OCI-LY7 (cell line): ENCODE measurements around the gene FMO4. TPM values are rescaled to one million over a fixed set of nuclear protein-coding genes. Genes with fewer than 3 reads are reported as not detected.
"Not testable (repeated sequence)": the region's sequence is repeated elsewhere in the genome, so short reads cannot be mapped to it uniquely, and the experiment has no call there.

Source experiments
- BruUV-seq: library from RNA; stranded (reverse); fragments of 400-500 nt; replicated peaks from 2 replicates; lab custom pipeline; 2021; lab: Mats Ljungman, UMichigan
- CTCF ChIA-PET: fragments of 300-600 bp; sonication (Branson Sonifier 250); formaldehyde crosslinking; loops from one replicate; lab custom pipeline; 2022; ENCODE audit warnings: antibody characterized with exemption; ENCODE audit not compliant: unreplicated experiment; lab: Charles Lee
- POLR2A ChIA-PET: fragments of 300-600 bp; sonication (Branson Sonifier 250); formaldehyde crosslinking; loops from one replicate; lab custom pipeline; 2022; ENCODE audit warnings: antibody characterized with exemption; lab: Charles Lee
- DNase-seq: peaks from one replicate; pipeline ENCODE4 v3.0.0-alpha.2; 2015; ENCODE audit warnings: low spot score
- H2AFZ ChIP-seq: fragments of 200-600 bp; sonication (generic), shearing (Covaris generic); 2 replicates; pipeline ENCODE4 v1.6.1; 2014; ENCODE audit warnings: mild to moderate bottlenecking, antibody characterized with exemption, low read length, moderate library complexity
- H3K27ac ChIP-seq: fragments of 200-600 bp; sonication (generic); 2 replicates; pipeline ENCODE4 v1.5.1; 2014; ENCODE audit warnings: mixed run types, low read depth, mild to moderate bottlenecking, moderate library complexity, low read length, inconsistent platforms; ENCODE audit not compliant: poor library complexity, severe bottlenecking
- H3K36me3 ChIP-seq: fragments of 200-600 bp; sonication (generic); 2 replicates; pipeline ENCODE4 v1.6.1; 2014; ENCODE audit warnings: mild to moderate bottlenecking, antibody characterized with exemption, low read length, moderate library complexity, mixed read lengths; ENCODE audit not compliant: insufficient read depth
- H3K4me1 ChIP-seq: fragments of 200-600 bp; sonication (generic); 2 replicates; pipeline ENCODE4 v1.5.1; 2014; ENCODE audit warnings: mild to moderate bottlenecking, low read length; ENCODE audit not compliant: insufficient read depth, poor library complexity, severe bottlenecking
- H3K4me2 ChIP-seq: fragments of 200-600 bp; sonication (generic); 2 replicates; pipeline ENCODE4 v1.6.1; 2014; ENCODE audit warnings: mild to moderate bottlenecking, low read length
- H3K4me3 ChIP-seq: fragments of 200-600 bp; sonication (generic); 2 replicates; pipeline ENCODE4 v1.5.1; 2014; ENCODE audit warnings: mild to moderate bottlenecking, low read depth, low read length; ENCODE audit not compliant: poor library complexity, severe bottlenecking
- H3K79me2 ChIP-seq: fragments of 200-600 bp; sonication (generic); 2 replicates; pipeline ENCODE4 v1.6.1; 2016; ENCODE audit warnings: low read depth, mild to moderate bottlenecking, low read length, moderate library complexity, mixed read lengths; ENCODE audit not compliant: insufficient read depth
- H3K9me2 ChIP-seq: fragments of 200-600 bp; sonication (generic); 2 replicates; pipeline ENCODE4 v1.6.1; 2016; ENCODE audit warnings: mild to moderate bottlenecking, low read length, mixed read lengths; ENCODE audit not compliant: insufficient read depth
- H3K9me3 ChIP-seq: fragments of 200-600 bp; sonication (generic); 2 replicates; pipeline ENCODE4 v1.6.1; 2014; ENCODE audit warnings: mild to moderate bottlenecking, mixed run types, low read length, mixed read lengths
- H4K20me1 ChIP-seq: fragments of 200-600 bp; sonication (generic); 2 replicates; pipeline ENCODE4 v1.6.1; 2014; ENCODE audit warnings: mild to moderate bottlenecking, antibody characterized with exemption, low read length, moderate library complexity, mixed read lengths; ENCODE audit not compliant: insufficient read depth
- EZH2phosphoT487 ChIP-seq: fragments of 200-600 bp; sonication (generic); IDR thresholded peaks from 2 replicates; pipeline ENCODE4 v1.6.1; 2018; ENCODE audit warnings: low read depth, borderline replicate concordance, mild to moderate bottlenecking, mixed run types, antibody characterized with exemption, low read length, moderate library complexity, mixed read lengths
- intact Hi-C: fragments of 100-400 bp; cut with micrococcal nuclease; formaldehyde crosslinking; loops from one replicate; pipeline ENCODE4 v1.10.0; 2022; ENCODE audit not compliant: unreplicated experiment
- total RNA-seq, 2 experiments: library from RNA; depleted of rRNA in 1 of 2; stranded (reverse); fragments of >200 nt in 1 of 2; shearing (Covaris generic) in 1 of 2; gene quantifications; 2 replicates each; pipeline ENCODE4 v1.2.3, GENCODE V29; 2014 to 2022
- TF ChIP-seq, protein P1 (sequence below): fragments of 200-600 bp; sonication (generic); conservative IDR thresholded peaks from 2 replicates; pipeline ENCODE4 v1.5.1; 2014; ENCODE audit warnings: mild to moderate bottlenecking, antibody characterized with exemption, low read length, moderate library complexity, mixed read lengths

The FMO4 gene
- total RNA-seq, 2 experiments from 2014 or later: 4.0 to 4.8 TPM

DNA sequence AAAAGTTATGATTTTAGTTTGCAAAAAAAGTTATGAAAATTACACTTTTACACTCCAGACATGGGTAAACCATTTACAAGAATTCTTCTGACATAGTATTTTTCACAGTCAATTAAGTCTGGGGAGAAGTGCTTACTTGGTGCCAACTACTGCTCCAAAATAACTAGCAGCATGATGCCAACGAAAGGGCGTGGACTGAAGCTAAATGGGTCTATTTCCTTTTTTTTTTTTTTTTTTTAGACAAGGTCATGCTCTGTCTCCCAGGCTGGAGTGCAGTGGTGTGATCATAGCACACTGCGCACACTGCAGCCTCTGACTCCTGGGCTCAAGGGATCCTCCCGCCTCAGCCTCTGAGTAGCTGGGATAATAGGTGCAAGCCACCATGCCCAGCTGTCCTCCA is 43.2 kb downstream of the FMO4 start:
- no peak for DNase-seq
- no peak for TF ChIP-seq EZH2phosphoT487
- TF ChIP-seq, protein P1, sequence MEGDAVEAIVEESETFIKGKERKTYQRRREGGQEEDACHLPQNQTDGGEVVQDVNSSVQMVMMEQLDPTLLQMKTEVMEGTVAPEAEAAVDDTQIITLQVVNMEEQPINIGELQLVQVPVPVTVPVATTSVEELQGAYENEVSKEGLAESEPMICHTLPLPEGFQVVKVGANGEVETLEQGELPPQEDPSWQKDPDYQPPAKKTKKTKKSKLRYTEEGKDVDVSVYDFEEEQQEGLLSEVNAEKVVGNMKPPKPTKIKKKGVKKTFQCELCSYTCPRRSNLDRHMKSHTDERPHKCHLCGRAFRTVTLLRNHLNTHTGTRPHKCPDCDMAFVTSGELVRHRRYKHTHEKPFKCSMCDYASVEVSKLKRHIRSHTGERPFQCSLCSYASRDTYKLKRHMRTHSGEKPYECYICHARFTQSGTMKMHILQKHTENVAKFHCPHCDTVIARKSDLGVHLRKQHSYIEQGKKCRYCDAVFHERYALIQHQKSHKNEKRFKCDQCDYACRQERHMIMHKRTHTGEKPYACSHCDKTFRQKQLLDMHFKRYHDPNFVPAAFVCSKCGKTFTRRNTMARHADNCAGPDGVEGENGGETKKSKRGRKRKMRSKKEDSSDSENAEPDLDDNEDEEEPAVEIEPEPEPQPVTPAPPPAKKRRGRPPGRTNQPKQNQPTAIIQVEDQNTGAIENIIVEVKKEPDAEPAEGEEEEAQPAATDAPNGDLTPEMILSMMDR: no peak
- BruUV-seq: no TSS peak
- CTCF ChIA-PET: no interaction called here
- no peaks in the 10 kb centered on the region for H3K9me2 ChIP-seq
- H3K9me3 ChIP-seq: no peaks in the 10 kb centered on the region
- no peak overlapping the region for H3K27ac ChIP-seq
- no peak overlapping the region for H3K4me3 ChIP-seq
- no peaks in the 10 kb centered on the region for H3K36me3 ChIP-seq
- no peak overlapping the region for H2AFZ ChIP-seq
- POLR2A ChIA-PET: no interaction called here
- no peaks in the 10 kb centered on the region for H3K79me2 ChIP-seq
- no peaks in the 10 kb centered on the region for H3K4me1 ChIP-seq
- no peak overlapping the region for H3K4me2 ChIP-seq
- intact Hi-C loops: no loop called here
- no peaks in the 10 kb centered on the region for H4K20me1 ChIP-seq

DNA sequence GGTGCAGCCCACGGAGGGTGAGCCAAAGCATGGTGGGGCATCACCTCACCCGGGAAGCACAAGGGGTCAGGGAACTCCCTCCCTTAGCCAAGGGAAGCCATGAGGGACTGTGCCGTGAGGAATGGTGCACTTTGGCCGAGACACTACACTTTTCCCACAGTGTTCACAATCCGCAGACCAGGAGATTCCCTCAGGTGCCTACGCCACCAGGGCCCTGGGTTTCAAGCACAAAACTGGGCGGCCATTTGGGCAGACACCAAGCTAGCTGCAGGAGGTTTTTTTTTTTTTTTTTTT is 45.3 kb downstream of the FMO4 start:
- H2AFZ ChIP-seq, H3K4me1 ChIP-seq, H4K20me1 ChIP-seq, H3K9me2 ChIP-seq, H3K36me3 ChIP-seq, BruUV-seq, CTCF ChIA-PET, H3K4me3 ChIP-seq, H3K4me2 ChIP-seq, H3K27ac ChIP-seq, H3K79me2 ChIP-seq, intact Hi-C loops, DNase-seq, H3K9me3 ChIP-seq, POLR2A ChIA-PET: not testable (repeated sequence)

DNA sequence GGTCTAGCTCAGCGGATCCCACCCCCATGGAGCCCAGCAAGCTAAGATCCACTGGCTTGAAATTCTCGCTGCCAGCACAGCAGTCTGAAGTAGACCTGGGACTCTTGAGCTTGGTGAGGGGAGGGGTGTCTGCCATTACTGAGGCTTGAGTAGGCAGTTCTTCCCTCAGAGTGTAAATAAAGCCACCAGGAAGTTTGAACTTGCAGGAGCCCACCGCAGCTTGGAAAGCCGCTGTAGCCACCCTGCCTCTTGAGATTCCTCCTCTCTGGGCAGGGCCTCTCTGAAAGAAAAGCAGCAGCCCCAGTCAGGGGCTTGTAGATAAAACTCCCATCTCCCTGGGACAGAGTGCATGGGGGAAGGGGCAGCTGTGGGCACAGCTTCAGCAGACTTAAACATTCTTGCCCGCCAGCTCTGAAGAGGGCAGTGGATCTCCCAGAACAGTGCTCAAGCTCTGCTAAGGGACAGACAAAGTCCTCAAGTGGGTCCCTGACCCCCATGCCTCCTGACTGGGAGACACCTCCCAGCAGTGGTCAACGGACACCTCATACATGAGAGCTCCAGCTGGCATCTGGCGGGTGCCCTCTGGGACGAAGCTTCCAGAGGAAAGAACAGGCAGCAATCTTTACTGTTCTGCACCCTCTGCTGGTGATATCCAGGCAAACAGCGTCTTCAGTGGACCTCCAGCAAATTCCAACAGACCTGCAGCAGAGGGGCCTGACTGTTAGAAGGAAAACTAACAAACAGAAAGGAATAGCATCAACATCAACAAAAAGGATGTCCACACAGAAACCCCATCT is 45.9 kb downstream of the FMO4 start:
- H3K36me3 ChIP-seq, POLR2A ChIA-PET, H3K9me3 ChIP-seq, DNase-seq, H3K9me2 ChIP-seq, H4K20me1 ChIP-seq, intact Hi-C loops, H3K4me2 ChIP-seq, H2AFZ ChIP-seq, BruUV-seq, H3K27ac ChIP-seq, H3K4me3 ChIP-seq, CTCF ChIA-PET, H3K4me1 ChIP-seq, H3K79me2 ChIP-seq: not testable (repeated sequence)
